HG02571 (cell line): ENCODE results near the gene WDHD1.
"Not testable (repeated sequence)": the region's sequence is repeated elsewhere in the genome, so short reads cannot be mapped to it uniquely, and the experiment has no call there.

Experiments used
- ATAC-seq: cut with Tn5 transposase; IDR thresholded peaks from one replicate; pipeline ENCODE4 v1.9.1; 2021; ENCODE audit warnings: mild to moderate bottlenecking, moderate library complexity; ENCODE audit not compliant: unreplicated experiment

Gene WDHD1

GRCh38 chr14:54909817-54910558 is 116.9 kb downstream of the WDHD1 start:
- no peak for ATAC-seq

GRCh38 chr14:54908973-54909372 is 117.9 kb downstream of the WDHD1 start:
- ATAC-seq, result not testable (repeated sequence)

GRCh38 chr14:54908190-54908589 is 118.7 kb downstream of the WDHD1 start:
- ATAC-seq, result no peak

- no peak for ATAC-seq
These were observed 120.8 kb downstream of the WDHD1 start for GRCh38 chr14:54906075-54906474.

- peak; percentile 83 for ATAC-seq
These were observed 124.1 kb downstream of the WDHD1 start, which contains the start of gene GCH1 for GRCh38 chr14:54902521-54903420. Gene GCH1, minus strand, starts transcription at chr14:54902826. Its CDS starts 163 bp downstream, at chr14:54902663.

- ATAC-seq, result peak; percentile 38
These were observed 124.8 kb downstream of the WDHD1 start for GRCh38 chr14:54902143-54902520.

- ATAC-seq, result peak; percentile 9
These were observed 125.3 kb downstream of the WDHD1 start for GRCh38 chr14:54901380-54902142.

- ATAC-seq, result no peak
These were observed 127.3 kb downstream of the WDHD1 start for GRCh38 chr14:54899573-54899972.

- ATAC-seq, result not testable (repeated sequence)
These were observed 128.9 kb downstream of the WDHD1 start for GRCh38 chr14:54897809-54898555.

GRCh38 chr14:54895683-54896082 is 131.2 kb downstream of the WDHD1 start:
- ATAC-seq, result no peak

GRCh38 chr14:54894995-54895394 is 131.9 kb downstream of the WDHD1 start:
- no peak for ATAC-seq

- ATAC-seq, result no peak
These were observed 133.6 kb downstream of the WDHD1 start for GRCh38 chr14:54893151-54893760.

- ATAC-seq, result no peak
These were observed 135.2 kb downstream of the WDHD1 start for GRCh38 chr14:54891471-54892245.

GRCh38 chr14:54890788-54891187 is 136.1 kb downstream of the WDHD1 start:
- peak; percentile 71 for ATAC-seq

- no peak for ATAC-seq
These were observed 137.0 kb downstream of the WDHD1 start for GRCh38 chr14:54889919-54890318.
